Measurements from ENCODE around the gene FAM20C.

Gene FAM20C

GRCh38 chr7:299628-300027, 107.3 kb downstream of the FAM20C start:
- H3K4me3 ChIP-seq (ENCODE audit: low read depth, low read length): no peak overlapping the region

DNA sequence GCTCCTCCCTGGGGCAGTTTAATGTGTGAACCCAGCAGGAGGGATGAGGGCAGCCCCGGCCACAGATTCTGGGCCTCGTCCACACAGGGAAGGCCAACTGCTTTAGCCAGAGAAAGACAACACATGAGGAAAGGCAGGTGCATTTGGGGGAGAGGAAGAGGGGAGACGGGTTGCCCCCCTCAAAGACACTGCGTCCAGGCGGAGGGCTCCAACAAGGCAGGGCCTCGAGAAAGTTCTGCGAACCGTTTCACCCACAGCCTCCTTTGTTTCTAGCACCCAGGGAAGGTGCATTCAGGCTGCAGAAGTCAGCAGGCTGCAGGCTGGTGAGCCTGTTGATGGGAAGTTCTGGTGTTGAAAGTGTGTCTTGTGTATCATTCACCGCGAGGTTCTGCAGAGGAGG, 107.7 kb downstream of the FAM20C start:
- TF ChIP-seq, protein P1, sequence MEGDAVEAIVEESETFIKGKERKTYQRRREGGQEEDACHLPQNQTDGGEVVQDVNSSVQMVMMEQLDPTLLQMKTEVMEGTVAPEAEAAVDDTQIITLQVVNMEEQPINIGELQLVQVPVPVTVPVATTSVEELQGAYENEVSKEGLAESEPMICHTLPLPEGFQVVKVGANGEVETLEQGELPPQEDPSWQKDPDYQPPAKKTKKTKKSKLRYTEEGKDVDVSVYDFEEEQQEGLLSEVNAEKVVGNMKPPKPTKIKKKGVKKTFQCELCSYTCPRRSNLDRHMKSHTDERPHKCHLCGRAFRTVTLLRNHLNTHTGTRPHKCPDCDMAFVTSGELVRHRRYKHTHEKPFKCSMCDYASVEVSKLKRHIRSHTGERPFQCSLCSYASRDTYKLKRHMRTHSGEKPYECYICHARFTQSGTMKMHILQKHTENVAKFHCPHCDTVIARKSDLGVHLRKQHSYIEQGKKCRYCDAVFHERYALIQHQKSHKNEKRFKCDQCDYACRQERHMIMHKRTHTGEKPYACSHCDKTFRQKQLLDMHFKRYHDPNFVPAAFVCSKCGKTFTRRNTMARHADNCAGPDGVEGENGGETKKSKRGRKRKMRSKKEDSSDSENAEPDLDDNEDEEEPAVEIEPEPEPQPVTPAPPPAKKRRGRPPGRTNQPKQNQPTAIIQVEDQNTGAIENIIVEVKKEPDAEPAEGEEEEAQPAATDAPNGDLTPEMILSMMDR (IDR thresholded peaks at IDR 0.05; ENCODE audit: low read depth, low read length): no peak
- H3K4me3 ChIP-seq (ENCODE audit: low read depth, low read length): no peak overlapping the region

More at GRCh38 chr7:299628-300027, 107.3 kb downstream of the FAM20C start:
- TF ChIP-seq, protein P1 (IDR thresholded peaks at IDR 0.05; ENCODE audit: low read depth, low read length): no peak

GRCh38 chr7:300546-301290, 108.3 kb downstream of the FAM20C start:
- H3K4me3 ChIP-seq (ENCODE audit: low read depth, low read length): no peak overlapping the region
- TF ChIP-seq, protein P1 (IDR thresholded peaks at IDR 0.05; ENCODE audit: low read depth, low read length): no peak

DNA sequence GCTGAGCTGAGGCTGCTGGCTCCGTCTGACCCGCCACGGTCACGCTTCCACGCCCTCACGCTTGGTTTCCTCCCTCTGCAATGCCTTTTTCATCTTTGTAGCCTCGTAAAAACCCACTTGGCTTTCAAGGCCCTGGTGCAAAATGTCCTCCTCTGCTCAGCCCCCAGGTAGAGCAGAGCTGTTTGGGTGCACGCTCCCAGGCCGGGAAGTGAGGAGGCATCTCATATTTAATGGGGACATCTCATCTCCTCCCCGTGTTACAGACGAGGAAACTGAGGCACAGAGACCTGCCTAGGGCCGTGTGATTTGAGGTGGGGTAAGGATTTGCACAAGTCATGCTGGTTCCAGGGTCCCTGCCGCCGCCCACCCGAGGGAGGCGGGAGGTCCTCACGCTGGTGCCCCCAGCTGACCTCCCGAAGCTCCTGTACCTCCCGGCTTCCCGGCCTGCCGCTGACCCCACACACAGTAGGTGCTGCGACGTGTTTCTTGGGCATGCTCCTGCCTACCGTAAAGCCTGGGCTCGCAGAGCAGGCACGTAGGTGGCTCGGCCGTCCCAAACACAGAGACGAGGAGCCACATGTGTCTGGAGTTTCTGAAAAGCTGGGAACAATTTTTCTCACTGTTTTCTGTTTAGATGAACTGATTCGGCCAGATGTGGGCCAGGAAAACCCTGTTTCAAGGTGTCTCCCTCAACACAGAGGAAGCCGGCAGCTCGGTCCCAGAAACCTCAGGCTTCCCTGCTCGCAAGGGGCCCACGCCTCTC, 109.1 kb downstream of the FAM20C start:
- H3K4me3 ChIP-seq (ENCODE audit: low read depth, low read length): no peak overlapping the region
- TF ChIP-seq, protein P1 (IDR thresholded peaks at IDR 0.05; ENCODE audit: low read depth, low read length): no peak

DNA sequence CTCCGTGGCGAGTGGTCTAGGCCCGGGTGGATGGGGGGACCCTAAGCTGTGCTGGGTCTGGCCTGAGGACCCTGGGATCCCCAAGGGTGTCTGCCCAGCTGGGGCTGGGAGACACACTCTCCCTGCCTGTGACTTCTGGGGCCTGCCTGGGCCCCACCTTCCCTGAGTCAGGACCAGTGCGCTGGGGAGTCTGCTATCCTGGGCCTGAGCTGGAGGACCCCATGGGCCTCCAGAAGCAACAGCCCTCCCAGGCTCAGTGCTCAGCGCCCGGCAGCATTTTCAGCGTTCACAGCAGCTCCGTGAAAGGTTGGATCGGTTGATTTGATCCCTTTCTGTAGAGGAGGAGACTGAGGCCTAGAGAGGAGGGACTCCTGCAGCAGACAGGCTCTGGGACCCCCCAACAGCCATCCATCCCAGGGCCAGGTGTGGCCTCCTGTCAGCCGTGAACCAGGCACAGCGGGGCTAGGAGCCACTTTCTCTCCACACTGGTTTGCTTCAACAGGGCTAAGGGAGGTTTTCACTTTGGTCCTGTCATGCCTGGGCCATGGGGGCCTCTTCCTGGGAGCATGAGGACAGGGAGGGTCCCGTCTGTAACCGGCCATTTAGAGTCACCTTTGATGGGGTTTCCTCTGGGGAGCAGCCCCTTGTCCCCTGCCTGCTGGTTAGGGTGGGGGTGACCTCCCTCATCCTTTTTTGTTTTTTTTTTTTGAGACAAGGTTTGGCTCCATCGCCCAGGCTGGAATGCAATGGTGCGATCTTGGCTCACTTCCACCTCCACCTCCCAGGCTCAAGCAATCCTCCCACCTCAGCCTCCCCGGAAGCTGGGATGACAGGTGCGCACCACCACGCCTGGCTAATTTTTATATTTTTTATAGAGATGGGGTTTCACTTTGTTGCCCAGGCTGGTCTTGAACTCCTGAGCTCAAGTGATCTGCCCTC, 110.0 kb downstream of the FAM20C start:
- TF ChIP-seq, protein P1 (IDR thresholded peaks at IDR 0.05; ENCODE audit: low read depth, low read length): no peak
- no peak overlapping the region for H3K4me3 ChIP-seq (ENCODE audit: low read depth, low read length)

DNA sequence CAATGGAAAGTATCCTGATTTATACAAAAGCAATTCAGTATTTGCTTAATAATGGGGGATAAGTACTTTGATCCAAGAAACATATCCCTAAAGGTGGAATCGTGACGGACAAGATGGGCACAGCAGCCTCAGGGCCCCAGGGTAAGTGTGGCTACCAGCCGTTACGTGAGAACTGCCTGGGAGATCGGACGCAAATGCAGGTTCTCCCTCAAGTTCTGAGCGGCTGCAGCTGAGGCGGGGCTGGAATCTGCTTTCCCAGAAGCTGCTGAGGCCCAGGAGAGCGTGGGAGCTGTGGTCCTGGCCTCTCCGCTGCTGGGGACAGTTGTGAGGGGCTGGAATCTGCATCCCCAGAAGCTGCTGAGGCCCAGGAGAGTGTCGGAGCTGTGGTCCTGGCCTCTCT, 111.1 kb downstream of the FAM20C start:
- TF ChIP-seq, protein P1 (IDR thresholded peaks at IDR 0.05; ENCODE audit: low read depth, low read length): no peak

More for the DNA sequence above, 111.1 kb downstream of the FAM20C start:
- H3K4me3 ChIP-seq (ENCODE audit: low read depth, low read length): no peak overlapping the region
